ENCODE results near the gene IRF2BP2.

Gene IRF2BP2

DNA sequence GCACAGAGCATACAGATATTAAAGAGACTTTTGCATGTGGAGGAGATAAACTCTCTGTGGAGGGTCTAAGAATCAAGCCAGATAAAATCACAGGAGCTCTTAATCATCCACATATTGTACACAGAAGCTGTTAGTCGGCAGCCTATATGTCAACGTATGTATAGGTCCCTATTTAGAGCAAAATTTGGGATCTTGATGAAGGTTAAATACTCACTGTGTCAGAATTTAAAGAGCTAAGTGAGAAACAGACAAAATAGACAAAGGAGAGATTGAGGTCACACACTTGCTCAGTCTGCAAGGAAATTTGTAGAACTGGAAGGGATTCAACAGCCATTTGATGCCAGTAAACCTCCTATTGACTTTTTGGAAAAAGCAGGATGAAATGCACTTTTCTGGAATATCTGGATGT lies 4.1 kb upstream of the IRF2BP2 start:
- no peak for DNase-seq (ENCODE audit: low spot score)
- FAIRE-seq: no peak

DNA sequence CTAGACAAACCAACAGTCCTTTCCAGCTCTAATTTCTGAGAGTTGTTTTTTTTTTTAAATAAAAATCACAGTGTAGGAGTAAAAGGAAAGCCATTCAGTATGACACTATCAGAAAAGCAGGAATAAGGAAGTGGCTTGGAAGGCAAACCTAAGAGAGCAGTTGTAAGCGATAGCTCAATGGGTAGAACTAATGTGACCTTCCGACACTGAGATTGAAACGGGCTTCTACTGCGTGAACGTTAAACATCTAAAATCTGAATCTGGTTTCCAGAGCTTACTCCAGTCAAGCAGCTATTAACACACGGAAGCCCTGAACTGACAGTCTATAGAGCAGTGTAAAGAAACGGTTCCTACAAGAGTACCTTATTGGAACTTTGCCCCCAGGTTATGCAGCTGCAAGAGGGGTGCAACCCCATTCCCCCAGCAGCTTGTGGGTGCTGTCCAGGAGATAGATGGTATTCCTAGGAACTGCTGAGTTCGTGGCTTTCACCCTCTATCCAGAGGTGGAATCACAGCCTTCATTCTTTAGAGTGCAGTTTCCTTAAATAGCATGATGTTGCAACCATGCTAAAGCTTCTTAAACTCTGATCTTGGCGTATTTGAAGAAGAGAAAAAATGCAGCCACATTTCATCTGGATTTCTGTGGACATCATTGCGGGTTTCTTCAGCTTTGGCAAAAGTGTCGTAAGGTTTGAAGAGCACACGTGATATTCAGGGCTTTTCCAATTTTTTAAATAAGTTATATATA lies 3.3 kb upstream of the IRF2BP2 start:
- no peak for FAIRE-seq
- no peak for DNase-seq (ENCODE audit: low spot score)

DNA sequence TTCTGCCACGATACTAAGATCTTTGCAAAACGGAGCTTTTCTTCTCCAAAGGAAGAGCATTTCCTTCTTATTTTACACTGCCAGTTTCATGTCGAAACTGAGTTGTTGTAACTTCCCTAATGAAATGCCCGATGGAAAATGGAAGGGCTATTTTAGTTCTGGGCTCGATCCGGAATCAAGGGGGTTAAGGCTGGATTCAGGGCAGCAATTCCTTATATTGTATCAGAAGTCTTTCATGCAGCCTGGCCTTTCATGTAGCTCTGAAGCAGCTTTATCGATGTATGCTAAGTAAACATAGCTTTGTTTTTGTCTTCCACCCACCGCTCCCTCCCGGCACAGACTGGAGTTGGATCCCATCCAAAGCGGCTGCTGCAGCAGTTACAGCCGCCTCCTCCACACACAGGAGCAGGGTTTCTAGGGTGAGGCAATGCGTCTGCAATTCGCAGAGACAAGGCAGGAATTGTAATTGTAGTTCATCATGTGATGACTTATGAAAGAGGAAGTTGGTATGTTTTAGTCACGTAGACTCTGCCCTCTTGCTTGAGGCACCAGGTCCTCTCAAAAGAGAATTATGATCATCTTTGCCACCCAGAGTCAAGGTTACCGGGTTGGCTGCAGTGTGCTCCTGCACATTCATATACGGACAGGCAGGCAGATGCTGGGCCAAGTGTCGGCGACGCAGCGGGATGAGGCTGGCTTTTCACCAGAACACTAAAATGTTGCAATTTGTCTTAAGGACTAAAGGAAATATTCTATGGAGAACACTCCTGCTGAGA lies 2.6 kb upstream of the IRF2BP2 start:
- FAIRE-seq: peak; percentile 58

DNA sequence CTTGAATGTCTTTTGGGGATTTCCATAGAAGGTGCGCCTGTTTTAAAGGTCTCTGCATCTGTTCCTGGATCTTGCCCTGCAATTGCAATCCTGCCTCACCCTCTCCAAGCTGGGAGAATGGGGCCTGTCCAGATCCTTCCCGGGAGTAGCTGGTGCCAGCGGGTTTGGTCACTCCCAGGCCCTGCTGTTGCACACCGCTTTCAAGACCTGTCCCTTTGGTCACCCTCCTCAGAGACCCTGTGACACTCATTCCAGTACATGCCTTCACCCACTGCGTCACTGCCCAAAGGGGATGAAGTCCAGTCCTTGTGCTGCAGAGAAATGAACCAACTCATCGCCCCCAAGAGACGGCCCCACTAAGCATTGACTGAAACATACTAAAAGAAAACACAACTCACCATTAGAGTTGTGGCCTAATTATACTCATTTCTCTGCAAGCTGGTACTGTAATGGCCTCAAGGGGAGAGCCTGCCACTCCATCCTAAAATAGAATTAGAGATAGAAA lies 1.9 kb upstream of the IRF2BP2 start:
- no peak for FAIRE-seq
- no peak for DNase-seq (ENCODE audit: low spot score)

More for the DNA sequence above, 2.6 kb upstream of the IRF2BP2 start:
- peak; percentile 89 for DNase-seq (ENCODE audit: low spot score)

DNA sequence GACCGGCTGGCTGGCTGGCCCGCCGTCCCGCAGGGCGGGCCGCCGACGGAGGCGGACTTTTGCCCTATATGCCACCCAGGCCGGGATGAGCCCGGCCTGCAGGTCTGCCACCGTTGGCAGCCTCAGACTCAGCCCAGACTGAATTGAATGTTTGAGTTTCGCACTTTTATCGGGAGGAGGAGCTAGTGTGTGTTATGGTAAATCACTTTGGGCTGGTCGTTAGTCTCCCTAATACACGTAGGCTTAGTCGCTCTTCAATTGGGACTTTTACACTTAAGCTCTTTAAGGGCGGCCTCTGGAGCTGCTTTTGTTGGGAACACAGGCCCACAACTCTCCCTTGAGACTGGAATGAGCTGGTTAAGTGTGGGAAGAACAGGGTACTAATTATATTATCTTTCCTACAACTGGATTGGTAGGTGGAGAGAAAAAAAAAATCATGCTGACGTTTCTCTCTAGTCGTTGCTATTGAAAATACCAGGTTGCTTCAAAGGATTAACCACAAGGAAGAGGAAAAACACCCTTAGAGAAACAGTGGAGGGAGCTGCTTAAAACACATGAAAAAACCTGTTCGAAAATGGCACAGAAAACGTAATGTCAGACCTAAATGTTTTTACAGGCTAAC lies 1.4 kb upstream of the IRF2BP2 start:
- FAIRE-seq (no peak), DNase-seq (ENCODE audit: low spot score) (no peak)

DNA sequence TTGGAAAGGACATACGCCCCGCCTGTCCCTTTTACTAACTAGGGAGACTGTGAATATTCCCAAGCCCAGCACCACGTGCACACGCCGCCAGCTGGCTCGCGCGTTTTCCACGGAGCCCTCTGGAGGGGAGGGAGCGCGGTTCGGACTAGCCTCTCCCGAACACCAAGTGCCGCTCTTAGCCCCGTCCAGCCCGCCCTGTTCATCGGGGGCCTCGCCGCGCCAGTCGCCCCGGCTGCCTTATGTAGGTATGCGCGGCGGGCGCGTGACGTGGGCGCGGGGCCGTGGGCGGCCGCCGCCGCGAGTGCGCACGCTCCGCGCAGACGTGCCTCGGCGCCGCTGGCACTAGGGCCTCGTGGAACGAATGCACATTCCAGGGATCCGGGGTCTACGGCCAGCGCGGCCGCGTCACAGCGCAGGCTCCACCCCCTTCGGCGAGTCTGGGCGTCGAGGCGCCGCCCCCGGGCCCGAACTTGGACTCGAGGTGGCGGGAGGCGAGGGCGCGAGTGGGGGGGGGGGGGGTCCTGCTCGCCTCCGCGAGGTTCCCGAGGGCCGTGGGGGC lies 767 bp upstream of the IRF2BP2 start:
- DNase-seq (ENCODE audit: low spot score) (peak; percentile 89), FAIRE-seq (peak; percentile 42)

GRCh38 chr1:234609691-234610042 lies 311 bp downstream of the IRF2BP2 start:
- no peak for FAIRE-seq
- DNase-seq (ENCODE audit: low spot score): no peak

DNA sequence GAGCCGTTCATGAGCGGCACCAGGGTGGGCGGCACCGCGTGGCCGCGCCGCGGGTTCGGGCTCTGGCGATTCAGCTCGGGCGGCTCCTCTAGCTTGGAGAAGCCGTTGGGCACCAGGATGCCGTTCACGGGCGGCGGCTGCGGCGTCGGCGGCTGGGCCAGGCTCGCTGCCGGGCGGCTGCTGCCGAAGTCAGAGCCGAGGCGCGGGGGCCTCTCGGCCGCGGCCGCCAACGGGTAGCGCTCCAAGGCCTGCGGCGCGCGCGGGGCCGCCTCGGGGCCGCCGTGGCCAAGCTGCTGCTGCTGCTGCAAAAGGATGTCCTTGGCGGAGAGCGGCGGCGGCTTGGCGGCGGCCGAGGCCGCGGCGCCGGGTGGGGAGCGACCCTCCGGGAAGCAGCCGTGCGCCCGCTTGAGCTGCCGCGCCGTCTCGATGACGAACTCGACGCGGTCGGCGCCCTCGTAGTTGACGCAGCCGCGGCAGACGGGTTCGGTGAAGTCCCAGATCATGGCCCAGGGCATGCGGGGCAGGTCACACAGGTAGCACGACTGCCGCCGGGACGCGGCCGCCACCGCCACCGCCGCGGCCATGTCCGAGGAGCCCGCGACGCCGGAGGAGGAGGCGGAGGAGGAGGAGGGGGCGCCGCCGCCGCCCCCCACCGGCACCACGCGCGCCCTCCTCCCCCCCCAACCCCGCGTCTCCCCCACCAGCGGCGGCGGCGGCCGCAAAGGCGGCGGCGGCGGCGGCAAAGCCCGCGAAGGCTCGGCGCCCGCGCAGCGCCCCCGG lies 877 bp downstream of the IRF2BP2 start:
- FAIRE-seq (no peak), DNase-seq (ENCODE audit: low spot score) (no peak)

DNA sequence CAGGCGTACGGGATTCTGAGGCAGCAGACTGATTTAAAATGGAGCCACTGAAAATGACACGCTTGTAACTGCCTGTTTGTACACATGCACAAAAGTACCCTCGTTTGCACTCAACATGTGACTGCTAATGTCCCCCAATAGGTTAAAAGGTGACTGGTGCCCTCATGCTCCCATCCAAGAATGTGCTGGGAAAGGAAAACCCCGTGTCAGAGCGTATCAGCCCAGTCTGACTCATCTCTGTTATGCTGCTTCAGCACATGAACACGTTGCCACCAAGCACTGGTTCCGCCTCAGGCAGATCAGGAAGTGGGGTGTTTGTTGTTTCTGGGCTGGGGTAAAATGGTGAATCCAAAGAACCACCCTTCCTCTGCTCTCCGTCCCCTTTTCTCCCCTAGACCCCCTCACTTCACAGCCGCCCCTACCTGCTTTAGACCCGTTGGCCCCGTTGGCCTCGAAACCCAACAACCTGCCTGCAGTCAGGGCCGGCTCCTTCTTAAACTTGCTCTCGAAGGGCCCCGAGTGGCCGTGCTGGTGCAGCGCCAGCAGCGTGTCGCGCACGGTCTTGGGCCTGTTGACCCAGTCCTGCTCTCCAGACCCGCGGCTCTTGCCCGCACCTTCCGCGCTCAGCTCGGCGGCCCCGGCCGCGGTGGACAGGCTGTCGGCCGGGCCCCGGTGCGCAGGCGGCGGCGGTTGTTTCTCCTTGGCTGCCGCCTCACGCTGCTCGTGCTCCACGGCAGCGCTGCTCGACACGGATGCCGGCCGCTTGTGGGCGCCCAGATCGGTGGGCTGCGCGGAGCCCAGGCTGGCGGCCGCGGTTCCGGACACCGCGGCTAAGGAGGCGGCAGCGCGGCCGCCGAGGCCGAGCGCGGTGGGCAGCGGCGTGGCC lies 1.7 kb downstream of the IRF2BP2 start:
- DNase-seq (ENCODE audit: low spot score) (peak; percentile 72), FAIRE-seq (no peak)

GRCh38 chr1:234607109-234608024 lies 2.6 kb downstream of the IRF2BP2 start:
- FAIRE-seq (no peak), DNase-seq (ENCODE audit: low spot score) (no peak)

DNA sequence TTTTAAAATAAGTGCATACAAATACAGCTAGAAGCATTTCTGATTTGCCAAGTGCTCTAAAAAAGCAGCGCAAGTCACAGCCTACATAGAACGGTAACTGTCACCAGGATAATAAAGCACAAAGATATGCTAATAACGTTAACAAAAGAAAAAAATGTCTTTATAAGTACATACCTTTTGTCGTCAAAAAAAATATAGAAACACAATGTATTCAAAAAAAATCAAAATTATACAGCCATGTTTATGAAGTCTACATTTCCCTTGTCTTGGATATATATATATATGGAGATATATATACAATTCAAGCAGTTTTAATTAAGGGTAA lies 3.2 kb downstream of the IRF2BP2 start:
- DNase-seq (ENCODE audit: low spot score): no peak
- no peak for FAIRE-seq

GRCh38 chr1:234605983-234606783 lies 3.8 kb downstream of the IRF2BP2 start:
- FAIRE-seq: no peak
- DNase-seq (ENCODE audit: low spot score): no peak

- DNase-seq (ENCODE audit: low spot score) (no peak), FAIRE-seq (no peak)
Measured at GRCh38 chr1:234605399-234605982, 4.5 kb downstream of the IRF2BP2 start.

DNA sequence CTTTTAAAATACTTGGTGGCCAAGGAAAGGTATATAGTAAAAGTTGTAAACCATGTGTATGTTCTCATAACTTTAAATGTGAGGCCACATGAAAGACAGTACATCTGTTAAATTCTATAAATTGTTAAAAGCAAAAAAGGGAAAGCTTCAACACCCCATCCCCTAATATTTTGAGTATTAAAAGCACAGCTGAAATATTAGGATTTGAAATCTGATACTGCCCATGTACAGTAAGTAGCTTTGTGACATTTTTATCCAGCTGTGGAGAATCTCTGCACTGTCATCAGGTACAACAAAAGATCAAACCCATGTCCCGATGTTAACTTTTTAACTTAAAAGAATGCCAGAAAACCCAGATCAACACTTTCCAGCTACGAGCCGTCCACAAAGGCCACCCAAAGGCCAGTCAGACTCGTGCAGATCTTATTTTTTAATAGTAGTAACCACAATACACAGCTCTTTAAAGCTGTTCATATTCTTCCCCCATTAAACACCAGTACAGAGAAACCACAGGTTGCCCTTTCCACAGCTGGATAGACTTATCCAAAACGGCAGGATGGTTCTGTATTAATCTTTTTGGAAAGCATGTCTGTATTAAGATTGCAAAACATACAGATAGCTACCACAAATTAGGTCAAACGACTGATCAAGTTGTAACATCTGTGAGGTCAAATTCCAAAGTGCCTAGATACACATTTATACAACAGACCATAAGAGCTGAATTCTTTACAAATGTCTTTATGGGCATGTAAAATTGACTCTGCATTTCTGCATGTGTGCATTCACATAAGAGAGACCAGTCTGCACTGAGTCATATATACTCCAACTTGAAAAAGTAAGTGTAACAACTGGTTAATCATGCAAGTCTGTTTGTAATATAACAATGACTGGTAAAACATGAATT lies 5.2 kb downstream of the IRF2BP2 start:
- FAIRE-seq: no peak
- DNase-seq (ENCODE audit: low spot score): no peak

DNA sequence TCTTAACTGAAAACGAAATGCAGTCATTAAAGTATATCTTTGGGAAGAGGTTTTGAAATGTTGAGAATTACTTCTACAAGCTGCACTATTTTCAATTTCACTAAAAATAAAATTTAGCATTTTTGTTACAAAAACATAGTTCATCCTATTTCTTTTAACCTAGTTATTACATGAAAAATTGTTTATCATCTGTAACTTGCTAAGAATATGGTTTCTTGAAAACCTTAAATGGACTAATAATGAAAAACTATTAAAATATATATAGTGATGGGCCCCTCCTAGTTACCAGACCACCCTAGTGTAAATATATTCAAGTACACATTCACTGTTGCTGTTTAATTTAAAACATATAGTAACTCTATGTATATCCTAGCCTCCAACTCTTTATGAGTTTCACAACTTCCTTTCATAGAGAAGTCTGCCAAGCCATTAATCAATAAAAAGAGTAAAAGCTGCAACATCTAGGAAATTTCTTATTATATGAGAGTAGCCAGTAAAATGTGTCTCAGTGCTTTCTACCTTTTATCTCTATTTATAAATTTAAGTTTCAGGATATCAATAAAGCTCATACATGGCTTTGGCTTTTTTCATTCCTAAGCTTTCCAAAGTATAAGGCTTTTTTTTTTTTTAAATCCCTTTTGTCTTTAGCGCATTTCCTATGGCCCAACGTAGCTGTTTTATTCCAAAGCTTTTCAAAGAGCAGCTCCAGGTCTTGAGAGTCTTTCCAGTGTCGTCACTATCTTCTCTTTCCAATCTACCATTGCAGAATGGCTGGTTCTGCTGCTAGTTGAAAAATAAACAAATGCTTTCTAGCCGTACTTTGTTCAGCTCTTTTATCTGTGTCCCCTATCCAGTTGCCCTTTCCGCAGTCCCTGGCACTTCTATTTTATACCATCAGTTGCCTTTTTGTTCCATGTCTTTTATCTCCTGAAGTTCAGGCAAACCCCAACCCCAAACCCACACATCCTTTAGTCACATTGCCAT lies 6.5 kb downstream of the IRF2BP2 start:
- FAIRE-seq: no peak

More for the DNA sequence above, 6.5 kb downstream of the IRF2BP2 start:
- DNase-seq (ENCODE audit: low spot score): no peak

Measured in urothelium cell line (cell line).